ENCODE data around the gene NID1. TPM values are rescaled to one million over a fixed set of nuclear protein-coding genes. Genes with fewer than 3 reads are reported as not detected.

NID1 gene
- total RNA-seq, 1 experiment from 2014 or later, result 0.32 TPM

- Histone ChIP-seq H3K4me1 (ENCODE audit: control insufficient read depth in 1 of 2, insufficient read depth in 2 of 2, low read length in 2 of 2) (0 out of 4 replicates have a peak, but pooled peaks cover 0 to 2% of the 10 kb centered on the region in 2 experiments), H3K4me2 (ENCODE audit: low read length) (no peak overlapping the region), H3K27me3 (ENCODE audit: insufficient read depth, low read length) (no peaks in the 10 kb centered on the region), H3K9ac (ENCODE audit: low read length) (no peak overlapping the region), H2AFZ (ENCODE audit: low read depth, low read length, poor library complexity, severe bottlenecking) (no peak overlapping the region), H3K36me3 (ENCODE audit: control insufficient read depth in 1 of 2, insufficient read depth in 2 of 2, low read length in 2 of 2) (no peaks in the 10 kb centered on the region), H3K4me3 (replicated peaks in 1 of 2; ENCODE audit: low read depth in 1 of 2, low read length in 2 of 2) (no peak overlapping the region), H3K79me2 (ENCODE audit: insufficient read depth, low read length) (no peaks in the 10 kb centered on the region), H3K27ac (ENCODE audit: low read depth, low read length) (no peak overlapping the region), H3K9me2 (ENCODE audit: insufficient read depth) (no peaks in the 10 kb centered on the region), H4K20me1 (ENCODE audit: insufficient read depth) (no peaks in the 10 kb centered on the region), H3K9me3 (ENCODE audit: control insufficient read depth in 1 of 2, insufficient read depth in 1 of 2, low read depth in 1 of 2, low read length in 2 of 2) (no peaks in the 10 kb centered on the region)
- no peak for DNase-seq (ENCODE audit: low read depth, low spot score)
- TF ChIP-seq POLR2AphosphoS5 (IDR thresholded peaks at IDR 0.05; ENCODE audit: low read depth, low read length) (no peak), ELF1 (IDR thresholded peaks at IDR 0.05; ENCODE audit: borderline replicate concordance, low read depth) (no peak), CEBPB (IDR thresholded peaks at IDR 0.05; ENCODE audit: low read depth) (no peak), POLR2A (IDR thresholded peaks at IDR 0.05; ENCODE audit: borderline replicate concordance, extremely low read depth, insufficient read depth, insufficient read length) (no peak)
- ChIA-PET POLR2A (no interaction called here), CTCF (no interaction called here), RAD21 (ENCODE audit: low non-redundant PET in 1 of 2, low total read pairs in 2 of 2, uncharacterized antibody in 2 of 2, unreplicated experiment in 2 of 2) (no interaction called here)
- intact Hi-C loops (cut with micrococcal nuclease), result no loop called here
- BruUV-seq (replicated peaks), result no TSS peak
- no peak for ATAC-seq
Observed at GRCh38 chr1:236086537-236086936, 21.6 kb upstream of the NID1 start.

DNA sequence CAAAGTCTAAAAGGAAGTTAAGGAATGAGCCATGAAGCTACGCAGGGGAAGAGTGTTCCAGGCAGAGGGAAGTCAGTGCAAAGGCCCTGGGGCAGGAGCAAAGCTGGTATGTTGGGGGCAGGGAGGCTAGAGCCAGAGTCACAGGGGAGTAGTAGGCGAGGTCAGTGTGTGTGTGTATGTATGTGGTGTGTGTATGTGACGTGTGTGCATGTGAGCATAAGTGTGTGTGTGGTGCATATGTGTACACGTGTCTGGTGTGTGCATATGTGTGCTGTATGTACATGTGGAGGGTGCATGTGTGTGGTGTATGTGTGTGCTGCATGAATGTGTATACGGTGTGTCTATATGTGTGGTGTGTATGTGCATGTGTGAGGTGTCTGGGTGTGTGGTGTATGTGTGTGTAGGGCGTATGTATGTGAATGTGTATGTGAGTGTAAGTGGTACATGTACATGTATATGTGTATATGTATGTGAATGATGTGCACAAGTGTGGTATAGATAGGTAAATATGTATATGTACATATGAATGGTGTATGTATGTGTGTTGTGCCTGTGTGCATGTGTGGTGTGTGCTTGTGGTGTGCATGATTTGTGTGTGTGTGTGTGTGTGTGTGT lies 20.8 kb upstream of the NID1 start:
- Histone ChIP-seq H3K36me3 (ENCODE audit: control insufficient read depth in 1 of 2, insufficient read depth in 2 of 2, low read length in 2 of 2) (no peaks in the 10 kb centered on the region), H3K4me2 (ENCODE audit: low read length) (no peak overlapping the region), H3K4me3 (replicated peaks in 1 of 2; ENCODE audit: low read depth in 1 of 2, low read length in 2 of 2) (no peak overlapping the region), H3K9me3 (ENCODE audit: control insufficient read depth in 1 of 2, insufficient read depth in 1 of 2, low read depth in 1 of 2, low read length in 2 of 2) (no peaks in the 10 kb centered on the region), H3K9me2 (ENCODE audit: insufficient read depth) (no peaks in the 10 kb centered on the region), H4K20me1 (ENCODE audit: insufficient read depth) (no peaks in the 10 kb centered on the region), H3K27me3 (ENCODE audit: insufficient read depth, low read length) (no peaks in the 10 kb centered on the region), H2AFZ (ENCODE audit: low read depth, low read length, poor library complexity, severe bottlenecking) (no peak overlapping the region), H3K9ac (ENCODE audit: low read length) (no peak overlapping the region), H3K79me2 (ENCODE audit: insufficient read depth, low read length) (no peaks in the 10 kb centered on the region), H3K4me1 (ENCODE audit: control insufficient read depth in 1 of 2, insufficient read depth in 2 of 2, low read length in 2 of 2) (0 out of 4 replicates have a peak, but pooled peaks cover 0 to 2% of the 10 kb centered on the region in 2 experiments), H3K27ac (ENCODE audit: low read depth, low read length) (no peak overlapping the region)
- ChIA-PET RAD21 (ENCODE audit: low non-redundant PET in 1 of 2, low total read pairs in 2 of 2, uncharacterized antibody in 2 of 2, unreplicated experiment in 2 of 2) (no interaction called here), POLR2A (no interaction called here), CTCF (no interaction called here)
- ATAC-seq (no peak), DNase-seq (ENCODE audit: low read depth, low spot score) (no peak)
- intact Hi-C loops (cut with micrococcal nuclease), result no loop called here
- no peak for TF ChIP-seq EZH2 (IDR thresholded peaks at IDR 0.05)
- no TSS peak for BruUV-seq (replicated peaks)

Data from HCT116 (cell line).